ENCODE results near the gene DEFB124.
"Not testable (repeated sequence)": the region's sequence is repeated elsewhere in the genome, so short reads cannot be mapped to it uniquely, and the experiment has no call there.

The DEFB124 gene

GRCh38 chr20:31488115-31488514 lies 13.2 kb upstream of the DEFB124 start:
- peak; percentile 62 for DNase-seq (ENCODE audit: low spot score)

- DNase-seq (ENCODE audit: low spot score), result peak; percentile 47
Measured at GRCh38 chr20:31485450-31486339, 10.8 kb upstream of the DEFB124 start.

GRCh38 chr20:31484001-31484400 lies 9.1 kb upstream of the DEFB124 start:
- DNase-seq (ENCODE audit: low spot score), result no peak

GRCh38 chr20:31476643-31477215 lies 1.8 kb upstream of the DEFB124 start:
- DNase-seq (ENCODE audit: low spot score), result no peak

GRCh38 chr20:31476294-31476585 lies 1.3 kb upstream of the DEFB124 start:
- no peak for DNase-seq (ENCODE audit: low spot score)

- no peak for DNase-seq (ENCODE audit: low spot score)
Measured at GRCh38 chr20:31475472-31476293, 756 bp upstream of the DEFB124 start.

GRCh38 chr20:31474097-31474436 lies 860 bp downstream of the DEFB124 start:
- DNase-seq (ENCODE audit: low spot score), result no peak

- DNase-seq (ENCODE audit: low spot score), result no peak
Measured at GRCh38 chr20:31473331-31474096, 1.4 kb downstream of the DEFB124 start.

- DNase-seq (ENCODE audit: low spot score), result no peak
Measured at GRCh38 chr20:31472395-31473330, 2.3 kb downstream of the DEFB124 start.

GRCh38 chr20:31470946-31471345 lies 4.0 kb downstream of the DEFB124 start:
- not testable (repeated sequence) for DNase-seq (ENCODE audit: low spot score)

- DNase-seq (ENCODE audit: low spot score), result no peak
Measured at GRCh38 chr20:31454361-31454760, 20.6 kb downstream of the DEFB124 start.

- DNase-seq (ENCODE audit: low spot score), result no peak
Measured at GRCh38 chr20:31452575-31452974, 22.4 kb downstream of the DEFB124 start.

- DNase-seq (ENCODE audit: low spot score), result no peak
Measured at GRCh38 chr20:31449511-31450414, 25.2 kb downstream of the DEFB124 start.

- DNase-seq (ENCODE audit: low spot score), result no peak
Measured at GRCh38 chr20:31446084-31446819, 28.7 kb downstream of the DEFB124 start.

GRCh38 chr20:31440012-31440659 lies 34.8 kb downstream of the DEFB124 start, which contains the start of gene DEFB123:
Gene DEFB123, plus strand, starts transcription at chr20:31440632. Its CDS starts 67 bp downstream, at chr20:31440699.
- DNase-seq (ENCODE audit: low spot score), result no peak

GRCh38 chr20:31430568-31431115 lies 44.3 kb downstream of the DEFB124 start:
- DNase-seq (ENCODE audit: low spot score), result no peak

GRCh38 chr20:31427576-31427975 lies 47.4 kb downstream of the DEFB124 start:
- DNase-seq (ENCODE audit: low spot score), result not testable (repeated sequence)

- DNase-seq (ENCODE audit: low spot score), result not testable (repeated sequence)
Measured at GRCh38 chr20:31426891-31427551, 47.9 kb downstream of the DEFB124 start.
